AG04450 (cell line): ENCODE data around the gene MYO7B. TPM values are rescaled to one million over a fixed set of nuclear protein-coding genes. Genes with fewer than 3 reads are reported as not detected.

Experiments
- CTCF ChIA-PET: fragments of 300-600, 350-600 bp; formaldehyde crosslinking; extraction: SDS; loops from one replicate; lab custom pipeline; 2022; ENCODE audit warnings: antibody characterized with exemption, inconsistent platforms; lab: Charles Lee
- POLR2A ChIA-PET: fragments of 350-600 bp; formaldehyde crosslinking; extraction: SDS; loops from one replicate; lab custom pipeline; 2021; ENCODE audit warnings: antibody characterized with exemption, inconsistent platforms; lab: Yijun Ruan, JAX
- DNase-seq: peaks from one replicate; pipeline ENCODE4 v3.0.0-alpha.2; 2011; ENCODE audit warnings: low read depth, low spot score
- H3K27ac ChIP-seq: one replicate; pipeline ENCODE4 v1.5.1; 2012; ENCODE audit warnings: low read depth, low read length, control low read depth
- H3K27me3 ChIP-seq: one replicate; pipeline ENCODE4 v1.6.0; 2012; ENCODE audit warnings: low read length; ENCODE audit not compliant: control insufficient read depth, insufficient read depth
- H3K4me3 ChIP-seq: 2 replicates; pipeline ENCODE4 v1.5.1; 2011; ENCODE audit warnings: mild to moderate bottlenecking, low read depth, low read length, control low read depth
- H3K9me3 ChIP-seq: 2 replicates; pipeline ENCODE4 v1.5.1; 2012; ENCODE audit warnings: low read length; ENCODE audit not compliant: control insufficient read depth, insufficient read depth
- CTCF ChIP-seq: IDR thresholded peaks from 2 replicates; pipeline ENCODE4 v1.5.1; 2011; ENCODE audit warnings: low read depth, low read length, control low read depth, inconsistent platforms
- polyA plus RNA-seq: library from polyadenylated mRNA; depleted of rRNA; stranded (reverse); fragments of >200 nt; gene quantifications from 2 replicates; pipeline ENCODE4 v1.2.3, GENCODE V29; 2011

The MYO7B gene
- polyA plus RNA-seq, 1 experiment = 0.02 TPM

- CTCF ChIA-PET = interaction anchor here (0.6 kb wide), 1 partner anchor 324 kb away, joined by 3 read pairs; no protein-coding TSS in a partner anchor
- no peak overlapping the region for H3K4me3 ChIP-seq
- H3K27me3 ChIP-seq = no peaks in the 10 kb centered on the region
- POLR2A ChIA-PET = no interaction called here
- no peaks in the 10 kb centered on the region; the same call in 1 of the 2 replicates for H3K9me3 ChIP-seq
- DNase-seq = no peak
- H3K27ac ChIP-seq = no peak overlapping the region
- TF ChIP-seq CTCF = no peak
Measured at GRCh38 chr2:127648321-127648720, 112.8 kb downstream of the MYO7B start.

- no peaks in the 10 kb centered on the region; the same call in 1 of the 2 replicates for H3K9me3 ChIP-seq
- ChIA-PET POLR2A (no interaction called here), CTCF (interaction anchor here (0.6 to 5.1 kb wide), 8 partner anchors 10 to 325 kb away, joined by 3 to 22 read pairs (median 4); no protein-coding TSS in a partner anchor)
- H3K4me3 ChIP-seq = no peak overlapping the region
- H3K27me3 ChIP-seq = no peaks in the 10 kb centered on the region
- TF ChIP-seq CTCF = no peak
- DNase-seq = no peak
- H3K27ac ChIP-seq = no peak overlapping the region
Measured at GRCh38 chr2:127649100-127649611, 113.7 kb downstream of the MYO7B start.

- H3K27me3 ChIP-seq = no peaks in the 10 kb centered on the region
- no peaks in the 10 kb centered on the region; the same call in 1 of the 2 replicates for H3K9me3 ChIP-seq
- POLR2A ChIA-PET = interaction anchor here (0.6 to 1.4 kb wide), 2 partner anchors 52 to 323 kb away, joined by 3 to 5 read pairs; partner anchors contain the start of gene SFT2D3
- no peak overlapping the region for H3K27ac ChIP-seq
- CTCF ChIA-PET = interaction anchor here (0.5 to 5.1 kb wide), 15 partner anchors 10 to 325 kb away, joined by 3 to 22 read pairs (median 3); no protein-coding TSS in a partner anchor
- peak; percentile 61 for DNase-seq
- H3K4me3 ChIP-seq = no peak overlapping the region
- peak; percentile 91 for TF ChIP-seq CTCF
Measured at GRCh38 chr2:127649684-127650040, 114.2 kb downstream of the MYO7B start.

GRCh38 chr2:127650041-127650784 is 114.7 kb downstream of the MYO7B start:
- CTCF ChIA-PET = interaction anchor here (0.5 to 5.1 kb wide), 18 partner anchors 10 to 326 kb away, joined by 3 to 22 read pairs (median 4); partner anchors contain the start of gene LIMS2
- TF ChIP-seq CTCF = no peak
- Histone ChIP-seq H3K4me3 (no peak overlapping the region), H3K27ac (no peak overlapping the region), H3K27me3 (no peaks in the 10 kb centered on the region), H3K9me3 (no peaks in the 10 kb centered on the region; the same call in 1 of the 2 replicates)
- DNase-seq = no peak
- POLR2A ChIA-PET = interaction anchor here (0.6 to 1.4 kb wide), 2 partner anchors 51 to 324 kb away, joined by 3 to 5 read pairs; partner anchors contain the start of gene SFT2D3
